SH-SY5Y (cell line): Measurements from ENCODE around the gene RGP1.

Experiments
- GATA2 ChIP-seq: IDR thresholded peaks from 2 replicates; pipeline ENCODE4 v1.6.1; 2011; ENCODE audit warnings: mild to moderate bottlenecking, low read depth, low read length
- GATA3 ChIP-seq: IDR thresholded peaks from 2 replicates; pipeline ENCODE4 v1.6.1; 2011; ENCODE audit warnings: low read depth, mild to moderate bottlenecking, low read length, moderate library complexity

DNA sequence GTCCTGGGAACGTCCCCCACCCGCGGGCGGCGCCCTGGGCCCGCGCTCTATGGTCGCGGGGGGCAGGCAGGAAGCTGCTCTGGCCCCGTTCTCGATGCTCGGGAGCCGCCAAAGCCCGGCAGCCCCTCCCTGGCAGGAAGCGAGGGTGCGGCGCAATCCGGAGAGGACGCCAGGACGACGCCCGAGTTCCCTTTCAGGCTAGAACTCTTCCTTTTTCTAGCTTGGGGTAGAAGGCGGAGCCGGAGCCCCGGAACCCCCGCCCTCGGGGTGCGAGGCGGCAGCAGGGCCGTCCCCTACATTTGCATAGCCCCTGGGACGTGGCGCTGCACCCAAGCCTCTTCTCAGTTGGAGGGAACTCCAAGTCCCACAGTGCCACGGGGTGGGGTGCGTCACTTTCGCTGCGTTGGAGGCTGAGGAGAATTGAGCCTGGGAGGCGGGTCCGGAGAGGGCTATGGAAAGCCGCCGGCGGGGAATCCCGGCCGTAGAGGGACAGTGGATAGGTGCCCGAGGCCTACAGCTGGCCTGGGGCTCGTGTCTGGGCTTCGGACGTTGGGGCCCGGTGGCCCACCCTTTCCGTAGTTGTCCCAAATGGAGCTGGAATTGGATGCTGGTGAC, 16.8 kb upstream of the RGP1 start, which contains the start of the genes CREB3 and TLN1:
- TF ChIP-seq GATA2 (no peak), GATA3 (no peak)
